Measurements from ENCODE around the gene CPXM2.

The CPXM2 gene

GRCh38 chr10:123858907-123859652, 32.5 kb downstream of the CPXM2 start:
- no peaks in the 10 kb centered on the region for H3K36me3 Mint-ChIP-seq
- H3K4me1 Mint-ChIP-seq: no peaks in the 10 kb centered on the region
- no peak overlapping the region for H3K27ac Mint-ChIP-seq
- DNase-seq (ENCODE audit: low spot score in 2 of 2) (no peak), ATAC-seq (ENCODE audit: low read depth) (no peak)
- peaks cover 9% of the 10 kb centered on the region for H3K27me3 Mint-ChIP-seq
- H3K9me3 Mint-ChIP-seq: no peaks in the 10 kb centered on the region
- H3K4me3 Mint-ChIP-seq: no peak overlapping the region

GRCh38 chr10:123858077-123858681, 33.4 kb downstream of the CPXM2 start:
- Mint-ChIP-seq H3K36me3 (no peaks in the 10 kb centered on the region), H3K9me3 (no peaks in the 10 kb centered on the region), H3K27ac (no peak overlapping the region), H3K27me3 (peaks cover 10% of the 10 kb centered on the region), H3K4me3 (no peak overlapping the region), H3K4me1 (no peaks in the 10 kb centered on the region)
- ATAC-seq (ENCODE audit: low read depth) (no peak), DNase-seq (ENCODE audit: low spot score in 2 of 2) (no peak)

GRCh38 chr10:123857616-123858015, 34.0 kb downstream of the CPXM2 start:
- Mint-ChIP-seq H3K36me3 (no peaks in the 10 kb centered on the region), H3K4me1 (no peaks in the 10 kb centered on the region), H3K4me3 (no peak overlapping the region), H3K9me3 (no peaks in the 10 kb centered on the region), H3K27me3 (peaks cover 11% of the 10 kb centered on the region), H3K27ac (no peak overlapping the region)
- ATAC-seq (ENCODE audit: low read depth) (no peak), DNase-seq (ENCODE audit: low spot score in 2 of 2) (no peak)

GRCh38 chr10:123855008-123855684, 36.5 kb downstream of the CPXM2 start:
- no peak overlapping the region for H3K27ac Mint-ChIP-seq
- DNase-seq (ENCODE audit: low spot score in 2 of 2) (no peak), ATAC-seq (ENCODE audit: low read depth) (no peak)
- peaks cover 2% of the 10 kb centered on the region for H3K9me3 Mint-ChIP-seq
- H3K4me3 Mint-ChIP-seq: no peak overlapping the region
- H3K4me1 Mint-ChIP-seq: no peaks in the 10 kb centered on the region
- H3K36me3 Mint-ChIP-seq: no peaks in the 10 kb centered on the region
- H3K27me3 Mint-ChIP-seq: peaks cover 15% of the 10 kb centered on the region

GRCh38 chr10:123854498-123854897, 37.1 kb downstream of the CPXM2 start:
- H3K36me3 Mint-ChIP-seq: no peaks in the 10 kb centered on the region
- ATAC-seq (ENCODE audit: low read depth) (no peak), DNase-seq (ENCODE audit: low spot score in 2 of 2) (no peak)
- no peaks in the 10 kb centered on the region for H3K4me1 Mint-ChIP-seq
- H3K27ac Mint-ChIP-seq: no peak overlapping the region
- H3K9me3 Mint-ChIP-seq: peaks cover 2% of the 10 kb centered on the region
- H3K27me3 Mint-ChIP-seq: peaks cover 15% of the 10 kb centered on the region
- no peak overlapping the region for H3K4me3 Mint-ChIP-seq

GRCh38 chr10:123854003-123854402, 37.6 kb downstream of the CPXM2 start:
- no peak overlapping the region for H3K4me3 Mint-ChIP-seq
- no peak overlapping the region for H3K27ac Mint-ChIP-seq
- no peaks in the 10 kb centered on the region for H3K4me1 Mint-ChIP-seq
- ATAC-seq (ENCODE audit: low read depth) (no peak), DNase-seq (ENCODE audit: low spot score in 2 of 2) (no peak)
- peaks cover 2% of the 10 kb centered on the region for H3K9me3 Mint-ChIP-seq
- peaks cover 15% of the 10 kb centered on the region for H3K27me3 Mint-ChIP-seq
- H3K36me3 Mint-ChIP-seq: no peaks in the 10 kb centered on the region

- H3K4me3 Mint-ChIP-seq: no peak overlapping the region
- DNase-seq (ENCODE audit: low spot score in 2 of 2): no peak
- peaks cover 15% of the 10 kb centered on the region for H3K27me3 Mint-ChIP-seq
- ATAC-seq (ENCODE audit: low read depth): no peak
- no peaks in the 10 kb centered on the region for H3K36me3 Mint-ChIP-seq
- peaks cover 2% of the 10 kb centered on the region for H3K9me3 Mint-ChIP-seq
- no peak overlapping the region for H3K27ac Mint-ChIP-seq
- no peaks in the 10 kb centered on the region for H3K4me1 Mint-ChIP-seq
These were observed 39.1 kb downstream of the CPXM2 start for GRCh38 chr10:123852411-123852951.

GRCh38 chr10:123848564-123849457, 42.8 kb downstream of the CPXM2 start:
- H3K27me3 Mint-ChIP-seq: peaks cover 11% of the 10 kb centered on the region
- H3K36me3 Mint-ChIP-seq: no peaks in the 10 kb centered on the region
- H3K27ac Mint-ChIP-seq: no peak overlapping the region
- H3K4me3 Mint-ChIP-seq: no peak overlapping the region
- DNase-seq (ENCODE audit: low spot score in 2 of 2): no peak
- ATAC-seq (ENCODE audit: low read depth): no peak
- H3K9me3 Mint-ChIP-seq: peaks cover 9% of the 10 kb centered on the region
- no peaks in the 10 kb centered on the region for H3K4me1 Mint-ChIP-seq

- H3K9me3 Mint-ChIP-seq: peaks cover 9% of the 10 kb centered on the region
- no peak overlapping the region for H3K4me3 Mint-ChIP-seq
- H3K27me3 Mint-ChIP-seq: peaks cover 9% of the 10 kb centered on the region
- no peak overlapping the region for H3K27ac Mint-ChIP-seq
- H3K4me1 Mint-ChIP-seq: no peaks in the 10 kb centered on the region
- DNase-seq (ENCODE audit: low spot score in 2 of 2) (no peak), ATAC-seq (ENCODE audit: low read depth) (no peak)
- no peaks in the 10 kb centered on the region for H3K36me3 Mint-ChIP-seq
These were observed 43.7 kb downstream of the CPXM2 start for GRCh38 chr10:123847686-123848432.

- Mint-ChIP-seq H3K4me1 (no peaks in the 10 kb centered on the region), H3K27ac (no peak overlapping the region), H3K27me3 (peaks cover 9% of the 10 kb centered on the region), H3K9me3 (peaks cover 8% of the 10 kb centered on the region), H3K36me3 (no peaks in the 10 kb centered on the region), H3K4me3 (no peak overlapping the region)
- DNase-seq (ENCODE audit: low spot score in 2 of 2) (no peak), ATAC-seq (ENCODE audit: low read depth) (no peak)
These were observed 47.8 kb downstream of the CPXM2 start for GRCh38 chr10:123843835-123844234.

- DNase-seq (ENCODE audit: low spot score in 2 of 2) (no peak), ATAC-seq (ENCODE audit: low read depth) (no peak)
- no peak overlapping the region for H3K4me3 Mint-ChIP-seq
- no peaks in the 10 kb centered on the region for H3K36me3 Mint-ChIP-seq
- peaks cover 9% of the 10 kb centered on the region for H3K27me3 Mint-ChIP-seq
- no peaks in the 10 kb centered on the region for H3K4me1 Mint-ChIP-seq
- H3K27ac Mint-ChIP-seq: no peak overlapping the region
- peaks cover 8% of the 10 kb centered on the region for H3K9me3 Mint-ChIP-seq
These were observed 48.8 kb downstream of the CPXM2 start for GRCh38 chr10:123842692-123843385.

- Mint-ChIP-seq H3K36me3 (no peaks in the 10 kb centered on the region), H3K27me3 (peaks cover 10% of the 10 kb centered on the region), H3K4me3 (no peak overlapping the region), H3K4me1 (no peaks in the 10 kb centered on the region), H3K27ac (no peak overlapping the region), H3K9me3 (peaks cover 9% of the 10 kb centered on the region)
- DNase-seq (ENCODE audit: low spot score in 2 of 2) (no peak), ATAC-seq (ENCODE audit: low read depth) (no peak)
These were observed 50.0 kb downstream of the CPXM2 start for GRCh38 chr10:123841560-123841959.

- DNase-seq (ENCODE audit: low spot score in 2 of 2) (no peak), ATAC-seq (ENCODE audit: low read depth) (no peak)
- Mint-ChIP-seq H3K36me3 (no peaks in the 10 kb centered on the region), H3K27ac (no peak overlapping the region), H3K4me3 (no peak overlapping the region), H3K9me3 (peaks cover 9% of the 10 kb centered on the region), H3K27me3 (peaks cover 14% of the 10 kb centered on the region), H3K4me1 (no peaks in the 10 kb centered on the region)
These were observed 50.5 kb downstream of the CPXM2 start for GRCh38 chr10:123841115-123841514.
